GM13976 (cell line): ENCODE measurements around the gene SHCBP1L.

Experiments
- DNase-seq: peaks from one replicate; pipeline ENCODE4 v3.0.0; 2012; ENCODE audit warnings: low spot score
- in situ Hi-C: fragments of 300-500 bp; cut with MboI; formaldehyde crosslinking; loops from one replicate; pipeline ENCODE4 v1.12.0; 2022; ENCODE audit warnings: low sequenced_read_pairs, mixed read lengths, inconsistent platforms; ENCODE audit not compliant: unreplicated experiment
- TF ChIP-seq, protein P1 (sequence below): IDR thresholded peaks from 2 replicates; pipeline ENCODE4 v1.5.1; 2012; ENCODE audit warnings: borderline replicate concordance, mild to moderate bottlenecking; ENCODE audit not compliant: insufficient read depth; ENCODE audit errors: extremely low read depth, missing control alignments, control extremely low read depth

SHCBP1L gene

DNA sequence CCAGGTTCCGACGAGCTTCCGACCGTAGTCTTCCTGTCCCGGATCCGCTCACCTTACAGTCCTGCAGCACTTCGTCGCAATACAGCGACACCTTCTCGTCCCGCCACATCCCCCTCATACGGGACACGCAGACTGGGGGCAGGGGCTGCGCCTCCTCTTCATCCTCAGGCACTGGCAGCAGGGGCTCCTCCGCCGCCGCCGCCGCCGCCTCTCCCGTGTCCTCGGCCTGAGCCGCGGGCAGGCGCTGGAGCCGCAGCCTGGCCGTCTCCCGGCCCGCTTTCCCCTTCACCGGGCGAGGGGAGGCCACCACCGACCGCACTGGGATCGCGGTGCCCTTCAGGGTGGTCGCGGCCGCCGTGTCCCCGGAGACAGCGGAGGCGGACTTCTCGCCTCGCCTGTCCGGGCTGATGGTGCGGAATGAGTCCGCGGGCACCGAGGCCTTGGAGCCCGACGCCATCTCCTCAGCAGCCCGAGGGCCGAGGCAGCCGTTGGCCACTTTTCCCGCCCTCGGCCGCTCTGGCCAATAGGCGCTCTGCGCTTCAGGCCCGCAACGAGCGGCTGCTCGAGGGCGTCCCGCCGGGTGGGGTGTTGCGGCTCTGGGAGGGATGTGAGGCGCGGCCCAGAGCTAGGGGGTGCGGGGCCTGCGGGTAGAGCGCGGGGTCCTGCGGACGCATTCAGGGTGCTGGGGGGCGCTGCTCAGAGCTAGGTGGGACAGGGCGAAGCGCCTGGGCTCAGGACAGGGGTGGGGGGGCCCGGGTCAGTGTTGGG is at the start of gene SHCBP1L:
Gene SHCBP1L (minus strand): TSS at position 490 of the 768 bp plus-strand sequence. CDS start 33 bp downstream, at position 457.
- TF ChIP-seq, protein P1, sequence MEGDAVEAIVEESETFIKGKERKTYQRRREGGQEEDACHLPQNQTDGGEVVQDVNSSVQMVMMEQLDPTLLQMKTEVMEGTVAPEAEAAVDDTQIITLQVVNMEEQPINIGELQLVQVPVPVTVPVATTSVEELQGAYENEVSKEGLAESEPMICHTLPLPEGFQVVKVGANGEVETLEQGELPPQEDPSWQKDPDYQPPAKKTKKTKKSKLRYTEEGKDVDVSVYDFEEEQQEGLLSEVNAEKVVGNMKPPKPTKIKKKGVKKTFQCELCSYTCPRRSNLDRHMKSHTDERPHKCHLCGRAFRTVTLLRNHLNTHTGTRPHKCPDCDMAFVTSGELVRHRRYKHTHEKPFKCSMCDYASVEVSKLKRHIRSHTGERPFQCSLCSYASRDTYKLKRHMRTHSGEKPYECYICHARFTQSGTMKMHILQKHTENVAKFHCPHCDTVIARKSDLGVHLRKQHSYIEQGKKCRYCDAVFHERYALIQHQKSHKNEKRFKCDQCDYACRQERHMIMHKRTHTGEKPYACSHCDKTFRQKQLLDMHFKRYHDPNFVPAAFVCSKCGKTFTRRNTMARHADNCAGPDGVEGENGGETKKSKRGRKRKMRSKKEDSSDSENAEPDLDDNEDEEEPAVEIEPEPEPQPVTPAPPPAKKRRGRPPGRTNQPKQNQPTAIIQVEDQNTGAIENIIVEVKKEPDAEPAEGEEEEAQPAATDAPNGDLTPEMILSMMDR: no peak
- in situ Hi-C loops: loop anchor here (25.0 kb wide), 1 partner anchor 284 kb away; no protein-coding TSS in a partner anchor
- no peak for DNase-seq

DNA sequence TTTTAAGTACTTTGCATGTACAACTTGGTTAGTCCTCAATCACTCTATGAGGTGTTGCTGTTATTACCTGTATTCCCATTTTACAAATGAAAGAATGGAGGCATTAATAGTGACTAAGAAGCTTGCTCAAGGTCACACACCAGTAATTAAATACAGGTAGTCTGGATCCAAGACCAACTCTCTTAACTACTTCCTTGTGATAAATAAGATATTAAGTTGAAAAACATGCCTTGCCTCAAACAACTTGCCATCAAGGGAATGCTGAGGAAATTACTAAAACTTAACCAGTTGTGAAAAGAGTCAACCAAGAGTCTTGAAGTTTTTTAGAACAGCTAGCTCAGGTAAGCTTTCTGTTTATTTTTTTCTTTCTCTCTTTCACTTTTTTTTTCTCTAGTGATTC is 49.3 kb upstream of the SHCBP1L start:
- TF ChIP-seq, protein P1: no peak
- in situ Hi-C loops: no loop called here

DNA sequence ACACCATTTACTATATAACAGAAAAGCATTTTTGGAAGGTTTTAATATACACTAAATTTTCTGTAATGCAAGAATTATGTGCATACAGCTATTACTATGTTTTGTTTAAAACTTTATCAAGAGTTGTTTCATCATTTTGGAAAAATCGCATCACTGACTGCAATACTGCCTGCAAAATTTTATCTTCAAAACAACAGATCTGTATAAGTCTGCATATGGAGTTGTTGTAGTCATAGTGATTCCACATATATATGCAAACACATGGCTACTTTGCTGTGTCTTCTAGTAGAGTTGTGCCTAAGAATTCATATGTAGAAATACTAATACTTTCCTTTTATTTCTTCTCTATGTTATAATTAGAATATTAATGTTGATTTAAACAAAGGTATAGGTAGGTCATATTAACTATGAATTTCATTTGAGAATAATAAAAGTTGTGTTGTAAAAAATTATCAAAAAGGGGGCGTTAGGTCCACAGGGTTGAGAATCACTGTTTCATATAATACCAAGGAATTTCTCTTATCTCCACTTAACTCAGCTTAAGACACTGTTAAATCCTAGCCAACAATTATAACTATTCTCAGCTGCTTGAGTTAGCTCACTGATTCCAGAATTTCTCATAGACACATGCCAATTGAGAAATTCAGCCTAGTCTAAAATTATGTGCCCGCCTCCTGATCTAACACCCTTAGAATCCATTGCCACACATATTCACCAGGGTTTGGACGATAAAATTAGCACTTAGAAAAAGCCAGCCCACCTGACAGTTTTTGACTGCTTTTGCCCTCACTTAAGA is 47.4 kb upstream of the SHCBP1L start:
- in situ Hi-C loops: no loop called here
- TF ChIP-seq, protein P1: no peak
- no peak for DNase-seq

More for the DNA sequence above, 49.3 kb upstream of the SHCBP1L start:
- DNase-seq: no peak

DNA sequence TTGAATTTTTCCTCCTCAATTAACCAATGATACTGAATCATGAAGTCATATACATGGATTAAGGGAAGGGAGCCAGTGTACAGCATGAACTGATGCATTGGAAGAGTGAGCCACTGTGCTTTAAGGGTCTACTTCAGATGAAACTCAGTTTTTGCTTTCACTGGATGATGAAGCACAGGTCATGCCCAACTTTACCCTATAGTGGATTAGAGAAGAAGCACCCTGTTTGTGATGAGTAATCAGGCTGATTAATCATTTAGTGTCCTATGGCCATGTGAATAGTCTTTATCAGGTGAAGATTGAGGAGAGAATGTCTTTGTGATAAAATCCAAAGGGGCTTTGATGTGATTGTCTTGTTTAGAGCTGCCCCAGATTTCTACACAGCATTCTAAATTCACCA is 45.5 kb upstream of the SHCBP1L start:
- DNase-seq: no peak
- TF ChIP-seq, protein P1: no peak
- in situ Hi-C loops: no loop called here

DNA sequence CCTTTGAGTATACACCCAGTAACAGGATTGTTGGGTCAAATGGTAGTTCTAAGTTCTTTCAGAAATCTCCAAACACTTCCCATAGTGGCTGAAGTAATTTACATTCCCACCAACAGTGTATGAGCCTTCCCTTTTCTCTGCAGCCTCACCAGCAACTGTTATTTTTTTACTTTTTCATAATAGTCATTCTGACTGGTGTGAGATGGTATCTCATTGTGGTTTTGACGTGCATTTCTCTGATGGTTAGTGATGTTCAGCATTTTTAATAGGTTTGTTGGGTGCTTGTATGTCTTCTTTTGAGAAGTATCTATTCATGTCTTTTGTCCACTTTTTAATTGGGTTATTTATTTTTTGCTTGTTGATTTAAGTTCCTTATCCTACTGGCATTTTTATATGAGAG is 43.9 kb upstream of the SHCBP1L start:
- TF ChIP-seq, protein P1: no peak
- in situ Hi-C loops: no loop called here
- no peak for DNase-seq

DNA sequence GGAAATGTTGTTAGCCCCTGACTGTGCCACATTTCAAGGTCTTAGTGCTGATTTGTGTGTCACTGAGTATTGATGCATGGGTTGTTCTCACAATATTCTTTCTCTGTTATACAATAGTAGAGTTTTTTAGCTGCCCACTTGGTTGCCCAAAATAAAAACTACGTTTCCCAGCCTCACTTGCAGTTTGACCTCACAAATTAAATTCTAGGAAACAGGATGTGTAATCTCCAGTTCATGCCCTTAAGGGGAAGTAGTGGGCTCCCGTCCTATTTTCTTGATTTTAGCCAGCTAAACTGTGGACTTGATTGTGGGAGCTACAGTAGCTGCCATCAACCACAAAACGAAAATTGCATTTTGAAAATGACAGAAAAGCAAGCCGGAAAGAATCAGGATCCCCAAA is 42.9 kb upstream of the SHCBP1L start:
- TF ChIP-seq, protein P1: no peak
- in situ Hi-C loops: no loop called here
- DNase-seq: no peak
